Uterus (tissue), 4 donors: ENCODE results near the gene LCK. TPM values are rescaled to one million over a fixed set of nuclear protein-coding genes. Genes with fewer than 3 reads are reported as not detected.

ENCODE experiments used
- DNase-seq, 2 donors: peaks; one replicate each; pipeline ENCODE4 v3.0.0-alpha.2; 2019 to 2020
- H3K27ac ChIP-seq, 2 donors: fragments of 200-600 bp; sonication (generic); 1 replicate in 1 of 2; 2 replicates in 1 of 2; pipeline ENCODE4 v1.5.1; 2016 to 2018
- H3K27me3 ChIP-seq, 2 donors: fragments of 200-600 bp; sonication (generic); one replicate each; pipeline ENCODE4 v1.5.1; 2018 to 2019; ENCODE audit warnings: control low read depth in 1 of 2
- H3K36me3 ChIP-seq, 2 donors: fragments of 200-600 bp; sonication (generic); one replicate each; pipeline ENCODE4 v1.5.1; 2019; ENCODE audit warnings: control low read depth in 1 of 2
- H3K4me1 ChIP-seq, 2 donors: fragments of 200-600 bp; sonication (generic); one replicate each; pipeline ENCODE4 v1.5.1; 2018 to 2019; ENCODE audit warnings: control low read depth in 1 of 2
- H3K4me3 ChIP-seq, 2 donors: fragments of 200-600 bp; sonication (generic); 1 replicate in 1 of 2; 2 replicates in 1 of 2; pipeline ENCODE4 v1.5.1; 2018 to 2019; ENCODE audit warnings: mild to moderate bottlenecking in 1 of 2
- H3K9me3 ChIP-seq, 2 donors: fragments of 200-600 bp; sonication (generic); one replicate each; pipeline ENCODE4 v1.5.1; 2019; ENCODE audit warnings: control low read depth in 1 of 2
- CTCF ChIP-seq, 4 experiments: fragments of 200-600 bp in 2 of 4; fragments of 450-650 bp in 2 of 4; sonication (generic) in 2 of 4; IDR thresholded peaks; one replicate each; pipeline ENCODE4 v1.5.1; 2016 to 2019; ENCODE audit warnings: antibody characterized with exemption in 4 of 4, mild to moderate bottlenecking in 2 of 4, moderate library complexity in 1 of 4
- POLR2A ChIP-seq, 2 donors: fragments of 450-650 bp; IDR thresholded peaks; one replicate each; pipeline ENCODE4 v1.6.1; 2016; ENCODE audit warnings: antibody characterized with exemption in 2 of 2, mild to moderate bottlenecking in 1 of 2, moderate library complexity in 1 of 2
- intact Hi-C: fragments of 100-400 bp; cut with DNase I; formaldehyde crosslinking; loops from one replicate; pipeline ENCODE4 v1.15.1; 2023; ENCODE audit warnings: low total_unique reads
- total RNA-seq, 4 donors: library from RNA; depleted of rRNA in 3 of 4; stranded (reverse); fragments of >200 nt in 3 of 4; gene quantifications; one replicate each; pipeline versions ENCODE4 v1.1.0 to v1.2.4, GENCODE V29; 2014 to 2023
- donor health status: DM: yes; HTN: yes; CAD: no.

The LCK gene
- total RNA-seq, 4 donors from 2014 or later = 0.26 to 2.0 (median 1.4) TPM

GRCh38 chr1:32265846-32266245 is 14.8 kb downstream of the LCK start:
- Histone ChIP-seq H3K27ac (no peak overlapping the region), H3K4me1 (no peaks in the 10 kb centered on the region), H3K36me3 (no peaks in the 10 kb centered on the region), H3K9me3 (no peaks in the 10 kb centered on the region), H3K4me3 (no peak overlapping the region), H3K27me3 (no peaks in the 10 kb centered on the region)
- intact Hi-C loops = no loop called here
- TF ChIP-seq CTCF (IDR thresholded peaks at IDR 0.05) (no peak), POLR2A (IDR thresholded peaks at IDR 0.05) (no peak)
- DNase-seq = no peak

- no peaks in the 10 kb centered on the region for H3K36me3 ChIP-seq
- no peaks in the 10 kb centered on the region for H3K27me3 ChIP-seq
- intact Hi-C loops = no loop called here
- no peak for DNase-seq
- H3K4me3 ChIP-seq = no peak overlapping the region
- TF ChIP-seq CTCF (IDR thresholded peaks at IDR 0.05) = no peak
- no peak for TF ChIP-seq POLR2A (IDR thresholded peaks at IDR 0.05)
- H3K9me3 ChIP-seq = no peaks in the 10 kb centered on the region
- no peak overlapping the region for H3K27ac ChIP-seq
- H3K4me1 ChIP-seq = no peaks in the 10 kb centered on the region
These were observed 16.0 kb downstream of the LCK start for GRCh38 chr1:32266921-32267591.

- Histone ChIP-seq H3K27ac (no peak overlapping the region), H3K9me3 (no peaks in the 10 kb centered on the region), H3K36me3 (no peaks in the 10 kb centered on the region), H3K27me3 (no peaks in the 10 kb centered on the region), H3K4me1 (no peaks in the 10 kb centered on the region), H3K4me3 (no peak overlapping the region)
- intact Hi-C loops = no loop called here
- no peak for TF ChIP-seq CTCF (IDR thresholded peaks at IDR 0.05)
- TF ChIP-seq POLR2A (IDR thresholded peaks at IDR 0.05) = no peak
- no peak for DNase-seq
These were observed 18.7 kb downstream of the LCK start for GRCh38 chr1:32269744-32270143.

GRCh38 chr1:32272557-32273390 is 21.7 kb downstream of the LCK start:
- no peaks in the 10 kb centered on the region for H3K36me3 ChIP-seq
- intact Hi-C loops = no loop called here
- no peak for DNase-seq
- H3K4me1 ChIP-seq = no peaks in the 10 kb centered on the region
- H3K9me3 ChIP-seq = no peaks in the 10 kb centered on the region
- H3K4me3 ChIP-seq = no peak overlapping the region
- H3K27ac ChIP-seq = no peak overlapping the region
- TF ChIP-seq CTCF (IDR thresholded peaks at IDR 0.05) (no peak), POLR2A (IDR thresholded peaks at IDR 0.05) (no peak)
- no peaks in the 10 kb centered on the region for H3K27me3 ChIP-seq
